ENCODE data around the gene CRACDL. TPM values are rescaled to one million over a fixed set of nuclear protein-coding genes. Genes with fewer than 3 reads are reported as not detected.

CRACDL gene
- total RNA-seq, 4 donors from 2014 or later = 7.2 to 19.0 (median 15.4) TPM

- Histone ChIP-seq H3K27ac (no peak overlapping the region), H3K36me3 (no peaks in the 10 kb centered on the region), H3K4me1 (no peaks in the 10 kb centered on the region), H3K9me3 (no peaks in the 10 kb centered on the region), H3K4me3 (no peak overlapping the region), H3K27me3 (no peaks in the 10 kb centered on the region)
- DNase-seq (ENCODE audit: low spot score in 2 of 2) = peak in 1 of 2 donors; percentile 3
- TF ChIP-seq POLR2A (IDR thresholded peaks at IDR 0.05) (no peak), CTCF (IDR thresholded peaks at IDR 0.05) (no peak), EP300 (IDR thresholded peaks at IDR 0.05) (no peak)
- WGBS, 2 donors = 79 to 83% methylated on average over 14 of the region's 14 CpGs
Measured at GRCh38 chr2:98875081-98875728, 60.8 kb downstream of the CRACDL start.

GRCh38 chr2:98874186-98874689, 61.8 kb downstream of the CRACDL start:
- 88 to 90% methylated on average over 11 of the region's 11 CpGs for WGBS, 2 donors
- H3K27me3 ChIP-seq = no peaks in the 10 kb centered on the region
- no peaks in the 10 kb centered on the region for H3K9me3 ChIP-seq
- no peak overlapping the region for H3K27ac ChIP-seq
- DNase-seq (ENCODE audit: low spot score in 2 of 2) = no peak
- H3K36me3 ChIP-seq = no peaks in the 10 kb centered on the region
- TF ChIP-seq EP300 (IDR thresholded peaks at IDR 0.05) (no peak), CTCF (IDR thresholded peaks at IDR 0.05) (no peak), POLR2A (IDR thresholded peaks at IDR 0.05) (no peak)
- H3K4me3 ChIP-seq = no peak overlapping the region
- no peaks in the 10 kb centered on the region for H3K4me1 ChIP-seq

- WGBS, 2 donors = 83 to 88% methylated on average over 10 of the region's 10 CpGs
- TF ChIP-seq CTCF (IDR thresholded peaks at IDR 0.05) = no peak
- H3K9me3 ChIP-seq = no peaks in the 10 kb centered on the region
- H3K27ac ChIP-seq = no peak overlapping the region
- H3K4me3 ChIP-seq = no peak overlapping the region
- H3K36me3 ChIP-seq = no peaks in the 10 kb centered on the region
- no peaks in the 10 kb centered on the region for H3K4me1 ChIP-seq
- H3K27me3 ChIP-seq = no peaks in the 10 kb centered on the region
- DNase-seq (ENCODE audit: low spot score in 2 of 2) = no peak
Measured at GRCh38 chr2:98872526-98872925, 63.5 kb downstream of the CRACDL start.

- Histone ChIP-seq H3K27me3 (no peaks in the 10 kb centered on the region), H3K27ac (no peak overlapping the region), H3K4me1 (no peaks in the 10 kb centered on the region), H3K4me3 (no peak overlapping the region), H3K9me3 (no peaks in the 10 kb centered on the region), H3K36me3 (no peaks in the 10 kb centered on the region)
- TF ChIP-seq POLR2A (IDR thresholded peaks at IDR 0.05) = no peak
- no peak for TF ChIP-seq CTCF (IDR thresholded peaks at IDR 0.05)
- no peak for TF ChIP-seq EP300 (IDR thresholded peaks at IDR 0.05)
- WGBS, 2 donors = 79 to 88% methylated on average over 2 of the region's 2 CpGs
- no peak for DNase-seq (ENCODE audit: low spot score in 2 of 2)
Measured at GRCh38 chr2:98871506-98871905, 64.5 kb downstream of the CRACDL start.

GRCh38 chr2:98870516-98871158, 65.4 kb downstream of the CRACDL start:
- WGBS, 2 donors = 86 to 87% methylated on average over 12 to 15 of the region's 15 CpGs
- TF ChIP-seq EP300 (IDR thresholded peaks at IDR 0.05) = no peak
- no peak for TF ChIP-seq POLR2A (IDR thresholded peaks at IDR 0.05)
- TF ChIP-seq CTCF (IDR thresholded peaks at IDR 0.05) = no peak
- no peak for DNase-seq (ENCODE audit: low spot score in 2 of 2)

More at GRCh38 chr2:98870516-98871158, 65.4 kb downstream of the CRACDL start:
- Histone ChIP-seq H3K36me3 (no peaks in the 10 kb centered on the region), H3K27ac (no peak overlapping the region), H3K9me3 (no peaks in the 10 kb centered on the region), H3K27me3 (no peaks in the 10 kb centered on the region), H3K4me3 (no peak overlapping the region), H3K4me1 (no peaks in the 10 kb centered on the region)
